ENCODE data around the gene CACNB1.

DNA sequence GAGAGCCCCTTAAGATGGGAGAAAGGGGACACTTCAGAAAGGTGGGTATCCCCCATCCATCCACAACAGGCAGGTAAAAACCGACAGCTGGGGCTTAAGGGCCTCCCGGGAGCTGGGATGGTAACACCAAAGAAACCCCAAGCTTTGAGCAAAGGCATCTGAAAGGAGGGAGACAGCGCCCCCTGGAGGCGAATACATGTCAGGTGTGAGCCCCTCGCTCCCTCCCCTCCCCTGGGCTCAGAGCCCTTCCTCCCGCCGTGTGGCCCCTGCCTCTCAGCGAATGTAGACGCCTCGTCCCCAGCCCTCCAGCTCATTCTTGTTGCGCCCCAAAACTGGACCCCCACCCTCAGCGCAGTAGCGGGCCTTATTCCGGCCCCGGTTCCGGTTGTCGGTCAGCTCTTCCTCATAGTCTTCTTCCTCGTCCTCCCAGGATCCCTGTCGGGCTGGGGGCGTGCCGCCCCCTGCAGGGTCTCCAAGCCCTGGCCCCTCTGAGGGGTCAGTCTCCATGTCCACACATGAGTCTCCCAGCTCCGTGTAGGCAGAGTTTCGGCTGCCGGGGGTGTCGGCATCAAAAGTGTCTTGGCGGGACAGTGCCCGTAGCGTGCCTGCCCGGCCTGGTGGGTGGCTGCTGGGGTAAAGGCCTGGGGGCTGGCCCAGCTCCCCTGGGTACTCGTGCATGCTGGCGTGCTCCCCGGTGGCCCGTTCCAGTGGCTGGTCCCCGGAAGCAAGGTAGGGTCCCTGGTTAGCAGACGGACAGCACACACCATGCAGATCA is 22.4 kb downstream of the CACNB1 start:
- TF ChIP-seq, protein P1, sequence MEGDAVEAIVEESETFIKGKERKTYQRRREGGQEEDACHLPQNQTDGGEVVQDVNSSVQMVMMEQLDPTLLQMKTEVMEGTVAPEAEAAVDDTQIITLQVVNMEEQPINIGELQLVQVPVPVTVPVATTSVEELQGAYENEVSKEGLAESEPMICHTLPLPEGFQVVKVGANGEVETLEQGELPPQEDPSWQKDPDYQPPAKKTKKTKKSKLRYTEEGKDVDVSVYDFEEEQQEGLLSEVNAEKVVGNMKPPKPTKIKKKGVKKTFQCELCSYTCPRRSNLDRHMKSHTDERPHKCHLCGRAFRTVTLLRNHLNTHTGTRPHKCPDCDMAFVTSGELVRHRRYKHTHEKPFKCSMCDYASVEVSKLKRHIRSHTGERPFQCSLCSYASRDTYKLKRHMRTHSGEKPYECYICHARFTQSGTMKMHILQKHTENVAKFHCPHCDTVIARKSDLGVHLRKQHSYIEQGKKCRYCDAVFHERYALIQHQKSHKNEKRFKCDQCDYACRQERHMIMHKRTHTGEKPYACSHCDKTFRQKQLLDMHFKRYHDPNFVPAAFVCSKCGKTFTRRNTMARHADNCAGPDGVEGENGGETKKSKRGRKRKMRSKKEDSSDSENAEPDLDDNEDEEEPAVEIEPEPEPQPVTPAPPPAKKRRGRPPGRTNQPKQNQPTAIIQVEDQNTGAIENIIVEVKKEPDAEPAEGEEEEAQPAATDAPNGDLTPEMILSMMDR (IDR thresholded peaks at IDR 0.05; ENCODE audit: insufficient read depth, low read length), result peak; percentile 88
- no peak for TF ChIP-seq POLR2AphosphoS5 (IDR thresholded peaks at IDR 0.05; ENCODE audit: low read depth)
- TF ChIP-seq REST (IDR thresholded peaks at IDR 0.05; ENCODE audit: insufficient replicate concordance, low read depth), result no peak
- no peak for TF ChIP-seq GABPA (IDR thresholded peaks at IDR 0.05; ENCODE audit: low read depth)
- no peak for TF ChIP-seq SPI1 (IDR thresholded peaks at IDR 0.05; ENCODE audit: borderline replicate concordance, low read depth)

All from HL-60 (cell line).